Activated naive CD4-positive, alpha-beta T cell treated with anti-CD3 and anti-CD28 coated beads for 36 hours (primary cell): ENCODE results near the gene COMT. TPM values are rescaled to one million over a fixed set of nuclear protein-coding genes. Genes with fewer than 3 reads are reported as not detected.

Source experiments
- CTCF ChIA-PET: fragments of 350-600 bp; sonication (Branson Sonifier 250); formaldehyde crosslinking; loops from one replicate; lab custom pipeline; 2021; ENCODE audit warnings: antibody characterized with exemption; lab: Charles Lee
- DNase-seq: peaks from one replicate; pipeline ENCODE4 v3.0.0-alpha.2; 2020
- H3K27ac Mint-ChIP-seq: one replicate; pipeline ENCODE4 v1.8.0; 2021; ENCODE audit warnings: mild to moderate bottlenecking, mixed read lengths
- H3K27me3 Mint-ChIP-seq: one replicate; pipeline ENCODE4 v1.8.0; 2021; ENCODE audit warnings: low read depth, mixed read lengths
- H3K36me3 Mint-ChIP-seq: one replicate; pipeline ENCODE4 v1.8.0; 2021; ENCODE audit warnings: low read depth, mixed read lengths
- H3K4me1 Mint-ChIP-seq: one replicate; pipeline ENCODE4 v1.8.0; 2021; ENCODE audit warnings: low read depth, mixed read lengths
- H3K4me3 Mint-ChIP-seq: one replicate; pipeline ENCODE4 v1.8.0; 2021; ENCODE audit warnings: mild to moderate bottlenecking, moderate library complexity, mixed read lengths
- H3K9me3 Mint-ChIP-seq: one replicate; pipeline ENCODE4 v1.8.0; 2021; ENCODE audit warnings: mixed read lengths
- intact Hi-C: fragments of 100-400 bp; cut with micrococcal nuclease; formaldehyde crosslinking; loops from one replicate; pipeline ENCODE4 v1.15.1; 2023
- total RNA-seq, 2 experiments: library from RNA; stranded (reverse); gene quantifications; one replicate each; pipeline ENCODE4 v1.2.3, GENCODE V29; 2021

COMT gene
- total RNA-seq, 2 experiments from 2014 or later: 53.7 to 56.8 TPM

DNA sequence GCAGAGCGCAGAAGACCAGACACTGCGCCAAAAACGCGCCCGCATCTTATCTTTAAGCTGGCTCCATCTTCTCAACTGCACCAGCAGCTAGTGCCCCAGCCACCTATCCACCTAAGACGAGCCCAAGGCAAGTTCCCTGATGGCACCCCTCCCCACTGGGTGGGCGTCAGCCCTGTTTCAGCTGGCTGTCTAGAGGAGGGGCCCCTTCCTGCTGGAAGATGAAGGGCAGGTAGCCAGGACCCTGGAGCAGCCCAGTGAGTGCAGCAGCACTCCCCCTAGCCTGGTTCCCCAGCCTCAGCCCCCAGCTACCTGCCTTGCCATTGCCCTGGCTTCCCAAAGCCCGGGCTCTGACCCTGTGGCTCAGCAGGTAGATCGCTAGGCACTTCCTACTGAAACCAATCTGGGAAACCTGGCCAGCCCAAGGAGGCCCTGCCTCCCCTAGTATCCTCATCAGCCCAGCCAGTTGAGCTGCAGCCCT, 46.8 kb downstream of the COMT start:
- H3K9me3 Mint-ChIP-seq: no peaks in the 10 kb centered on the region
- CTCF ChIA-PET: no interaction called here
- no peak overlapping the region for H3K27ac Mint-ChIP-seq
- H3K4me1 Mint-ChIP-seq: no peaks in the 10 kb centered on the region
- peak overlapping the region; percentile 5 for H3K4me3 Mint-ChIP-seq
- no peak for DNase-seq
- H3K36me3 Mint-ChIP-seq: no peaks in the 10 kb centered on the region
- H3K27me3 Mint-ChIP-seq: no peaks in the 10 kb centered on the region
- intact Hi-C loops: no loop called here

DNA sequence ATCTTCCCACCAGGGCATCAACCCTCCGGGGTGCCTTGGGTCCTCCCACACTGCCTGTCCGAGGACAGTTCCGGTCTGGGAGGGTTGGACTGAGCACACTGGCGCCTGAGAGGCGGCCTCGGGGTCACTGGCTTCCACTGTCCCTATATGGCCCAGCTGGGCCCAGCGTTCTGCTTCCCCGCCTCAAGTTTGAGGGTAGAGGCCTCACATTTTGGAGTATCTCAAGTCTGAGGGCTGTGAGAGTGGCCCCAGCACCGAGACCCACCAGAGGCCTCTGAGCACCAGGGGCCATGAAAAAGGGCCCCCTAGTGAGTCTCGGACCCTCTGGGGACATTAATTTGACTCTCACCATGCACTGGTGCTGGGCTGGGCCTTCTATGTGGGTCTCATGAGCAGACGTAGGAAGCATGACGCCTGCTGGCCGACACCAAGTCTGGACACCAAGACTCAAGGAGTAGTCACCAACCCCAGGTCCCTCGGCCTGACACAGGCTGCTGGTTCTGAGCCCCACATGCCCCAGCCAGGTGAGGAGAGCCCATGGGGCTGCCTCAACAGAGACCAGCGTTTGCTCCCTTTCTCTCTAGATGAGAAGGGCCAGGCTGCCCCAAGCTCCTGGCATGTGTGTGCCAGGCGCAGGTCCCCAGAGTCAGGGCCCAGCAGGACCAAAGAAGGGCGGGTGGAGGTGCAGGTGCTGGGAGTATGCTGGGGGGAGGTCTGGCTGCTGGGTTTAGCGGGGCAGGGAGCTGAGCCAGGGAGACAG, 47.6 kb downstream of the COMT start:
- no peaks in the 10 kb centered on the region for H3K36me3 Mint-ChIP-seq
- CTCF ChIA-PET: no interaction called here
- H3K4me1 Mint-ChIP-seq: no peaks in the 10 kb centered on the region
- DNase-seq: no peak
- H3K9me3 Mint-ChIP-seq: no peaks in the 10 kb centered on the region
- H3K27ac Mint-ChIP-seq: no peak overlapping the region
- intact Hi-C loops: no loop called here
- H3K27me3 Mint-ChIP-seq: no peaks in the 10 kb centered on the region
- no peak overlapping the region for H3K4me3 Mint-ChIP-seq

DNA sequence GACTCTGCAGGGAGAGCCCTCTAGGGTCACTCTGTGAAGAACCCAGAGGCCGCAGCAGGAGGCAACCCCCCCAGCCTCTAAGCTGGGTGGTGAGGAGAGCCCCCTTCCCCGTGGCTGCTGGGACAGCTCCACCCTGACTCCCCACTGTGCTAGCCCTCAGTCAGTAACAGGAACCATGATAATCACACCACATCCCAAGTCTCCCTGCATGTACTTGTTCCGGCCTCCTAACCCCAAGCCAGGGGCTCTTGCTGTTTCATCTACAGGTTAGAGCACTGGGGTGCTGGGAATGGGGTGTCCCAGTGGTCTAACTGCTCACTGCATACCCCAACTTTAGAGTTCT, 48.1 kb downstream of the COMT start:
- Mint-ChIP-seq H3K27ac (no peak overlapping the region), H3K36me3 (no peaks in the 10 kb centered on the region), H3K9me3 (no peaks in the 10 kb centered on the region), H3K27me3 (no peaks in the 10 kb centered on the region), H3K4me1 (no peaks in the 10 kb centered on the region), H3K4me3 (no peak overlapping the region)
- intact Hi-C loops: no loop called here
- CTCF ChIA-PET: no interaction called here
- DNase-seq: no peak

DNA sequence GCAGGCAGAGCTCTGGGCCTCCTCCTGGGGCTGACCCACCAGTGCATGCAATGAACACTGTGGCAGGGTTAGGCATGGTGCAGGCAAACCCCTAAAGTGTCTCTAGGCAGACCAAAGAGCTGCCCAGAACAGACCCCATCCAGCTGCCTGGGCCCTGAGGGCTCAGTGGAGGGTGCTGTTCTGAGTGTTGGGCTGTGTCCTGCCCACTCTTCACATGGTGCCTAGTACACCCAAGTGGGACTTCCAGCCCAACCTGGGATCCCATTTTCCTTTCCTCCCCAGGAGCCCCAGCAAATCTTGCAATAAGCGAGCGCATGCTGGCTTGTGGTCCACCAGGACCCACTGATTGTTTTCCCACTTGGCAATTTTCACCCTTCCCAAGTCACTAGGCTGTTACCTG, 48.6 kb downstream of the COMT start:
- Mint-ChIP-seq H3K27ac (no peak overlapping the region), H3K4me3 (no peak overlapping the region), H3K4me1 (no peaks in the 10 kb centered on the region), H3K36me3 (no peaks in the 10 kb centered on the region), H3K27me3 (no peaks in the 10 kb centered on the region), H3K9me3 (no peaks in the 10 kb centered on the region)
- intact Hi-C loops: no loop called here
- no peak for DNase-seq
- CTCF ChIA-PET: no interaction called here

DNA sequence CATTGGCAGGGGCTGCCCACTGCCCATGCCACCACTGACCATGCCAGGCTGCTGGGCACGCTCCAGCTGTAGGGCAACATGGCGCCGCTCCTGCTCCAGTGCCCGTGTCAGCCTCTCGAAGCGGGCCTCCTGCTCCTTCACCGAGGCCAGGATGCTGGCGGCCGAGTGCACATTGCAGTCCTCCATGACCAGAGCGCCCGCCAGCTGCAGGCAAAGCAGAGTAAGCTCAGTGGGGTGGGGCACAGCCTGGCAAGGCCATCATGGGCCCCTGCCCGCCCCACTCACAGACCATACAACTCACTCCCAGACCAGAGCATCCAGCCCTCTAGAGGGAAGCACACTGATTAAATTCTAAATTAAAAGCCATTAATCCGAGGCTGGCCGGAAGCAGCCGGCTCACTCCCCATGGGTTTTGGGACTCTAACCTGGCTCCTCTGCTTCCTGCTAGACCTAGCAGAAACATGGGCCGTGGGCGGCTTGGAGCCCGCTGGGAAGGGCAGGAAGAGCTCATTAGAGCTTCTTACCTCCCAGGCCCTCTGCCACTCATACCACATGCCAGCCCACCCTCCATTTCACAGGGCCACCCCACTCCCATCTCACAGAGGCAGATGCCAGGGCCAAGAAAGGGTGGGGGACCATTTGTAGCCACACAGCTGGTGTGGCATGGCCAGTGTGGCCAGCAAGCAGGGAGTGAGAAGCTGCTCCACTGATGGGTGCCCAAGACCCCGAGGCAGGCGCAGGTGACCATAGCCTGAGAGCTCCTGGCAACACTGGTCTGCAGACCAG, 49.2 kb downstream of the COMT start:
- CTCF ChIA-PET: no interaction called here
- H3K36me3 Mint-ChIP-seq: no peaks in the 10 kb centered on the region

DNA sequence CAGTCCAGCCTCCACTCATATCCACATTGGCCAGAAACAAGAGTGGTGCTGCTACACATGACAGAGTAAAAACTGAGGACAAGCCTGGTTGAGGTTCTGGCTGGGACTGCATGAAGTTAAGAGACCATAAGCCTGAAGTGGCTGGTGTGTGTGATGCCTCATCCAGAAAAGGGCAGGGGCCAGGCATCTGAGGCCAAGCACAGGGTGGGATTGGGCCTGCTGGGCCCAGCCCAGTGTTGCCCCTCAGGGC, 49.7 kb downstream of the COMT start:
- no peak overlapping the region for H3K4me3 Mint-ChIP-seq
- H3K27me3 Mint-ChIP-seq: no peaks in the 10 kb centered on the region
- intact Hi-C loops: no loop called here
- no peaks in the 10 kb centered on the region for H3K9me3 Mint-ChIP-seq
- no peaks in the 10 kb centered on the region for H3K36me3 Mint-ChIP-seq
- no peaks in the 10 kb centered on the region for H3K4me1 Mint-ChIP-seq
- no peak overlapping the region for H3K27ac Mint-ChIP-seq
- CTCF ChIA-PET: no interaction called here
- DNase-seq: no peak

More for the DNA sequence above, 49.2 kb downstream of the COMT start:
- no peak overlapping the region for H3K27ac Mint-ChIP-seq
- intact Hi-C loops: no loop called here
- no peaks in the 10 kb centered on the region for H3K27me3 Mint-ChIP-seq
- H3K4me1 Mint-ChIP-seq: no peaks in the 10 kb centered on the region
- H3K4me3 Mint-ChIP-seq: no peak overlapping the region
- H3K9me3 Mint-ChIP-seq: no peaks in the 10 kb centered on the region
- no peak for DNase-seq

DNA sequence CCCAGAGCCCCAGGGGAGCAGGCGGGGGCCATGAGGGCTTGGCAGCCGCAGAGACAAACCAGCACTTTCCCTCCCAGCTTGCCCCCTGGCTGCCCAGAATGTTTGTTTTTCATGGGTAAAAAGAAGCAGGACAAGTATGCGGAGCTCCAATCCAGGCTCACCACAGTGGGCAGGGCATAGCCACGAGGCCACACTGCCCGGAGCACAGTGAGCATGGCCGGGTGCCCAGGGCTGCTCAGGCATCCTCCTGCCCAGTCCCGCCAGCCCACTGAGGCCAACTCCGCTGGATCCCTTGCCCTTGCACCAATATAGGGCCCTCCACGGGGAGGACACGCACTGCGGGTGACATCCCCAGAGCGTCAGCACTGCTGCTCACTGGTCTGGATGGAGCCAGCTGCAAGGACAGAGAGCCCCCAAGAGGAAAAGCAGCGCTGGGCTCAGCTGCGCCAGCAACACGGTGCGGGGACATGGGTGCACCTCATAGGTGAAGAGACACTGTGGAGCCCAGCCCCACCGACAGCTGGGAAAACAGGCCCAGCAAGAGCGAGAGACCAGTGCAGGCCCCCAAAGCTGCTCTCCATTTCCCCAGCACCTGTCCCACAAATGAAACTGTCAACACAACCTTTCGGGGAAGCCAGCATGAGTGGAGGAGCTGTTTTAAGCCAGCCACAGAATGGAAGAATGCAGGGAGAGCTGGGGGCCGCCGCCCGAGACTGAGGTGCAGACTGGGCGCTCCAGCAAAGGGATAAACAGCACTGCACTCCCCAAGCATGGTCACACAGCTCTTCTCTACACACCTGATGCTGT, 50.3 kb downstream of the COMT start:
- H3K36me3 Mint-ChIP-seq: no peaks in the 10 kb centered on the region
- no peaks in the 10 kb centered on the region for H3K4me1 Mint-ChIP-seq
- intact Hi-C loops: no loop called here
- H3K4me3 Mint-ChIP-seq: no peak overlapping the region
- no peaks in the 10 kb centered on the region for H3K27me3 Mint-ChIP-seq
- H3K9me3 Mint-ChIP-seq: no peaks in the 10 kb centered on the region
- H3K27ac Mint-ChIP-seq: no peak overlapping the region
- CTCF ChIA-PET: no interaction called here
- DNase-seq: no peak

DNA sequence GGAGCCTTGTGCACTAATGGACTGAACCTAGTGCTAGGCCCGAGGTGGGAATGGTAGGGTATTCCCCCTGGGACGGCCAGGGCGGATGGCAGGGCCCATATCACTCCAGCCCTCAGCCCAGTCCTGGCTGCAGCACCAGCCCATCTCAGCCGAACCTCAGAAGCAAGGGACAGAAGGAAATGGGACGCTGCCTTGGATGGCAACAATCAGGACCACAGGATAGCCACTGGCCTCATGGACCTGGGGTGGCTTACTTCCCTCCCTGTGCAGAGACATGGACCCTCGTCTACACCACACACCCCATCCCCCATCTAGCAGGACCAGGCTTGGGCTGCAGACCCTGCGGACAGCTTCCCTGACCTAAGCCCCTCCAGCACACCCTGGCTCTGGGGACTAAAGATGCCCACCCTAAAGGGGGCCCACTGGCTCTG, 50.9 kb downstream of the COMT start:
- Mint-ChIP-seq H3K27ac (no peak overlapping the region), H3K4me1 (no peaks in the 10 kb centered on the region), H3K9me3 (no peaks in the 10 kb centered on the region), H3K27me3 (no peaks in the 10 kb centered on the region), H3K36me3 (no peaks in the 10 kb centered on the region), H3K4me3 (no peak overlapping the region)
- intact Hi-C loops: no loop called here
- no peak for DNase-seq
- CTCF ChIA-PET: no interaction called here

DNA sequence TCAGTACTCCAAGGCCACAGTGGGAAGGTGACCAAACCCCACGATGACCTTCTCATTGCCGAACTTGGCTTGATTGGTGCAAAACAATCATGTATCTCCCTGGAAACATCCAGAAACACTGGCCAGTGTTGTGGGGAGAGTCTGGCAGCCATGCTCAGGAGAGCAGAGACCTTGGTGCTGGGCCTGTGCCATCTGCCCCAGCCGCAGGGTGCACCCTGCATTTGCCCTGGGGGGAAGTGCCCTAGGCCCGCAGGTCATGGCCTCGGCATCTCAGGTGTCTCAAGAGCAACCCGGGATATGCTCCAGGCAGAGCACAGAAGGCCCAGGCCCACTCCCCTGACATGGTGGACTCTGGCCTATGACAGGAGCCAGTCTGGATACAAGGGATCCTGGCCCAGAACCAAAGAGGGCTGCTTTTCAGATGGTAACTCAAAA, 51.4 kb downstream of the COMT start:
- CTCF ChIA-PET: no interaction called here
- intact Hi-C loops: no loop called here

DNA sequence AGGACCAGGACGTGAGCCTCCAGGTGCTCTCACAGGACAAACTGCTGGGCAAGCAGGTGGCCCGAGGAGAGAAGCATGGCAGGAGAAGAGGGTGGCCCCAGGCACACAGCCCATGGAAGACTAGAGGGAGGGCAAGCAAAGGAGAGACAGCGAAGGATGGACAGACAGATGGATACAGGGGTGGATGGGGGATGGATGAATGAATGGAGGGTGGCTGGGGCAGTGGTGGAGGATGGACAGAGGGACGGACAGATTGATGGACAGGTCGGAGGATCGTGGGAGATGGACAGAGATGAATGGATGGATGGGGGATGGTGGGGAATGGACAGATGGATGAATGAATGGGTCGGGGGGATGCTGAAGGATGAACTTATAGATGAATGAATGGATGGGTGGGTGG, 52.4 kb downstream of the COMT start:
- H3K9me3 Mint-ChIP-seq: no peaks in the 10 kb centered on the region
- no peak overlapping the region for H3K27ac Mint-ChIP-seq
- CTCF ChIA-PET: no interaction called here
- intact Hi-C loops: no loop called here
- no peaks in the 10 kb centered on the region for H3K27me3 Mint-ChIP-seq
- no peak overlapping the region for H3K4me3 Mint-ChIP-seq
- DNase-seq: no peak
- no peaks in the 10 kb centered on the region for H3K4me1 Mint-ChIP-seq
- no peaks in the 10 kb centered on the region for H3K36me3 Mint-ChIP-seq

More for the DNA sequence above, 51.4 kb downstream of the COMT start:
- H3K27me3 Mint-ChIP-seq: no peaks in the 10 kb centered on the region
- H3K9me3 Mint-ChIP-seq: no peaks in the 10 kb centered on the region
- H3K36me3 Mint-ChIP-seq: no peaks in the 10 kb centered on the region
- H3K4me3 Mint-ChIP-seq: no peak overlapping the region
- H3K27ac Mint-ChIP-seq: no peak overlapping the region
- no peak for DNase-seq
- H3K4me1 Mint-ChIP-seq: no peaks in the 10 kb centered on the region

DNA sequence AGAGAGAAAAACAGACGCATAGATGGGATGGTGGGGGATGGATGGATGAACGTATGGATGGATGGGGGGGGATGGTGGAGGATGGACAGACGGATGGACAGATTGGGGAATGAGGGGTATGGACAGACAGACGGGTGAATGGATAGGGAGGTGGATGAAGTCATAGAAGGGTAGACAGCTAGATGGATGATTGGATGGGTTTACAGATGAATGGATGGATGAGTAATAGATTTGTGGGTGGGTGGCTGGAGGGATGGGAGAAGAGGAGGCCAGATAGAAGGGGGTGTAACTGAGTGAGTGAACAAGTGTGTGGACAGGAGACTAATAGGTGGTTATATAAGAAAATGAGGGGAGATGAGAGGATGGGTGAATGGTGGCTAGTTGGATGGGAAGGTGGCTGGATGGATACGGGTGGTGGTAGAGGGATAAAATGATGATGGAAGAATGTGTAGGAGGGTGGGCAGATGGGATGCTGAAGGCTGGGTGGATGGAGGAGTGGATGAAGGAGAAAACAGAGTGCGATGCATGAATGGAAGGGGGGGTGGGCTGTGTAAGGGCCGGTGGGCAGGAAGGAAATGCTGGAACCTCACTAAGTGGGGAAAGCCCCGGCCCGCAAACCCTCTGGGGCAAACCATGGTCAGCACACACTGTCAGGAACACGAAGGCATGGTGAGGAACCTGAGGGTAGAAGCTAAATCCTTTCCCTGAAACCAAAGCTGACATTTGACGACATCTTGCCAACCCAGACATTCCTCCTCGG, 53.5 kb downstream of the COMT start:
- Mint-ChIP-seq H3K27me3 (no peaks in the 10 kb centered on the region), H3K9me3 (no peaks in the 10 kb centered on the region), H3K36me3 (no peaks in the 10 kb centered on the region), H3K4me1 (no peaks in the 10 kb centered on the region), H3K27ac (no peak overlapping the region), H3K4me3 (no peak overlapping the region)
- intact Hi-C loops: no loop called here
- CTCF ChIA-PET: no interaction called here
- no peak for DNase-seq

DNA sequence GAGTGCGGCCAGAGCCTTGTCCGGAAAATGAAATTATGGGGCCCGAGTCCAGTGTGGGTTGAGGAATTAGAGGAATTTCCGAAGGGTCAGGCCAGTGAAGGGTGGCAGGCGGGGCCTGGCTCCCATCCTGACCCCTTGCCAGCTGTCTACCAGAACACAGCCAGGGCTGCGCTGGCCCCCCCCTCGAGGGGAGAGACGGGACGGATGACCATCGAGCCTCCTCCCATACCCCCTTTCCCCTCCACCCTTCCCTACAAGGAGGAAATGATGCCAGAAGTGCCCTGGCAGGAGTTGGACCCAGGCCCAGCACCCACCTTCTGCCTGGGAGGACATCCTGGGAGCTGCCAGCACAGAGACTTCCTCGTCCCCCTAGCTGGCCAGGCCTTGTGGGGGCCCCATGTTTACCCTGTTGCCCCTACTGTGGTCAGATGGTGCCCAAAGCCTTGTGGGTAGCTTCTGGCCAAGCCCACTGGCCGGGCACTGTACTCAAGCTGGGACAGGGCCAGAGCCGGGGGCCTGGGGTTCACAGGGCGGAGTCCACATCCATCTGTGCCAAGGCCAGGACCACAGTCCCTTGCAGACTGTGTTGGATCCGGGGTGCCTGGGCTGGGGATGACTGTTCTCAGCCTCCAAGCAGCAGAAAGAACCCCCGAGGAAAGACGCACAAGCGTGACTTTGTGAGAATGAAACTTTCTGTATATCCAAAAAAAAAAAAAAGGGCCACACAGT, 54.2 kb downstream of the COMT start:
- Mint-ChIP-seq H3K9me3 (no peaks in the 10 kb centered on the region), H3K27me3 (no peaks in the 10 kb centered on the region), H3K36me3 (no peaks in the 10 kb centered on the region), H3K4me3 (no peak overlapping the region), H3K27ac (no peak overlapping the region), H3K4me1 (no peaks in the 10 kb centered on the region)
- no peak for DNase-seq
- CTCF ChIA-PET: no interaction called here
- intact Hi-C loops: no loop called here
